Endothelial cell of umbilical vein (primary cell): ENCODE data around the gene CPNE2. TPM values are rescaled to one million over a fixed set of nuclear protein-coding genes. Genes with fewer than 3 reads are reported as not detected.

Experiments
- BruUV-seq: library from RNA; stranded (reverse); fragments of 400-500 nt; replicated peaks from 2 replicates; lab custom pipeline; 2021; lab: Mats Ljungman, UMichigan
- CTCF ChIA-PET: fragments of 300-600, 350-600 bp; sonication (Branson Sonifier 250); formaldehyde crosslinking; loops from one replicate; lab custom pipeline; 2021; ENCODE audit warnings: antibody characterized with exemption, inconsistent platforms; lab: Charles Lee
- POLR2A ChIA-PET: fragments of 300-600, 350-600 bp; sonication (Branson Sonifier 250); formaldehyde crosslinking; loops from one replicate; lab custom pipeline; 2021; ENCODE audit warnings: antibody characterized with exemption, inconsistent platforms; lab: Charles Lee
- DNase-seq: peaks from one replicate; pipeline ENCODE4 v3.0.0-alpha.2; 2011; ENCODE audit warnings: low read depth, low spot score
- FAIRE-seq: peaks from 2 replicates; lab custom pipeline; 2011; peaks lifted over from hg19 to GRCh38; lab: Jason Lieb, UNC
- H2AFZ ChIP-seq: 2 replicates; pipeline ENCODE4 v1.6.0; 2012; ENCODE audit warnings: low read depth, low read length, control low read depth, inconsistent platforms
- H3K27ac ChIP-seq: 2 replicates; pipeline ENCODE4 v1.5.1; 2011; ENCODE audit warnings: low read depth, mild to moderate bottlenecking, control low read depth, low read length, moderate library complexity; ENCODE audit not compliant: insufficient read depth
- H3K27me3 ChIP-seq, 2 experiments: 2 replicates each; pipeline versions ENCODE4 v1.6.0 to v1.6.1; 2011; ENCODE audit warnings: low read length in 2 of 2, mixed read lengths in 1 of 2; ENCODE audit not compliant: control insufficient read depth in 2 of 2, insufficient read depth in 2 of 2
- H3K36me3 ChIP-seq, 2 experiments: 2 replicates in 1 of 2; 3 replicates in 1 of 2; pipeline ENCODE4 v1.5.1; 2011; ENCODE audit warnings: low read length in 2 of 2, mild to moderate bottlenecking in 1 of 2, moderate library complexity in 1 of 2; ENCODE audit not compliant: control insufficient read depth in 2 of 2, insufficient read depth in 2 of 2; ENCODE audit errors: extremely low read depth in 1 of 2
- H3K4me1 ChIP-seq: 3 replicates; pipeline ENCODE4 v1.5.1; 2011; ENCODE audit warnings: mild to moderate bottlenecking, low read length; ENCODE audit not compliant: control insufficient read depth, insufficient read depth; ENCODE audit errors: extremely low read depth
- H3K4me2 ChIP-seq: 2 replicates; pipeline ENCODE4 v1.6.1; 2011; ENCODE audit warnings: low read length, control low read depth, mixed read lengths; ENCODE audit not compliant: insufficient read depth
- H3K4me3 ChIP-seq, 3 experiments: fragments of 200-600 bp in 1 of 3; sonication (generic), shearing (Covaris generic) in 1 of 3; replicated peaks in 1 of 3; 2 replicates each; pipeline ENCODE4 v1.5.1; 2011 to 2016; ENCODE audit warnings: control low read depth in 3 of 3, low read length in 3 of 3, mild to moderate bottlenecking in 2 of 3, inconsistent platforms in 1 of 3, low read depth in 1 of 3, moderate library complexity in 1 of 3; ENCODE audit not compliant: insufficient read depth in 1 of 3
- H3K79me2 ChIP-seq: 2 replicates; pipeline ENCODE4 v1.6.0; 2012; ENCODE audit warnings: low read length, inconsistent platforms; ENCODE audit not compliant: control insufficient read depth, insufficient read depth
- H3K9ac ChIP-seq: replicated peaks from 2 replicates; pipeline ENCODE3; 2011; ENCODE audit warnings: low read length, control low read depth; ENCODE audit not compliant: insufficient read depth; ENCODE audit errors: extremely low read depth
- H3K9me1 ChIP-seq: replicated peaks from 3 replicates; pipeline ENCODE4 v1.6.0; 2011; ENCODE audit warnings: mild to moderate bottlenecking, low read length; ENCODE audit not compliant: control insufficient read depth, insufficient read depth; ENCODE audit errors: extremely low read depth
- H3K9me3 ChIP-seq: replicated peaks from 2 replicates; pipeline ENCODE4 v1.5.1; 2012; ENCODE audit warnings: low read length, inconsistent platforms; ENCODE audit not compliant: control insufficient read depth, insufficient read depth
- H4K20me1 ChIP-seq: replicated peaks from 2 replicates; pipeline ENCODE3; 2011; ENCODE audit warnings: mild to moderate bottlenecking, low read length; ENCODE audit not compliant: control insufficient read depth, insufficient read depth; ENCODE audit errors: extremely low read depth
- EZH2 ChIP-seq: IDR thresholded peaks from 2 replicates; pipeline ENCODE4 v1.6.1; 2012; ENCODE audit warnings: borderline replicate concordance, low read depth, mild to moderate bottlenecking, moderate library complexity, low read length, inconsistent platforms; ENCODE audit not compliant: severe bottlenecking
- FOS ChIP-seq: IDR thresholded peaks from 2 replicates; pipeline ENCODE4 v1.6.1; 2011; ENCODE audit warnings: mild to moderate bottlenecking, low read length, moderate library complexity, borderline replicate concordance; ENCODE audit not compliant: insufficient read depth
- GATA2 ChIP-seq: IDR thresholded peaks from 2 replicates; pipeline ENCODE4 v1.7.0; 2011; ENCODE audit warnings: low read depth, mild to moderate bottlenecking, moderate library complexity, mixed read lengths, low read length; ENCODE audit not compliant: insufficient read length, insufficient read depth
- JUN ChIP-seq: IDR thresholded peaks from 2 replicates; pipeline ENCODE4 v1.6.1; 2011; ENCODE audit warnings: borderline replicate concordance, low read depth; ENCODE audit not compliant: insufficient read length, insufficient read depth
- MYC ChIP-seq: IDR thresholded peaks from one replicate; pipeline ENCODE4 v1.6.1; 2011; ENCODE audit warnings: mild to moderate bottlenecking, low read depth, low read length
- POLR2A ChIP-seq: IDR thresholded peaks from 2 replicates; pipeline ENCODE4 v1.6.1; 2012; ENCODE audit warnings: low read depth, mild to moderate bottlenecking, control low read depth, low read length
- POLR2AphosphoS5 ChIP-seq: IDR thresholded peaks from 2 replicates; pipeline ENCODE4 v1.6.1; 2012; ENCODE audit warnings: low read depth, mild to moderate bottlenecking, control low read depth, low read length, moderate library complexity; ENCODE audit not compliant: insufficient read depth
- dilution Hi-C: fragments of 300-500 bp; cut with MboI; formaldehyde crosslinking; loops from one replicate; pipeline ENCODE4 v1.15.0; 2019; ENCODE audit warnings: low sequenced_read_pairs; ENCODE audit not compliant: extremely low pct_ligation_motif_present
- intact Hi-C: fragments of 100-400 bp; cut with micrococcal nuclease; formaldehyde crosslinking; loops from one replicate; pipeline ENCODE4 v1.10.0; 2022
- polyA plus RNA-seq, 4 experiments: library from polyadenylated mRNA; depleted of rRNA in 3 of 4; stranded (reverse) in 3 of 4; unstranded in 1 of 4; fragments of >200 nt; gene quantifications; 2 replicates each; pipeline versions ENCODE4 v1.2.1 to v1.2.3, GENCODE V29; 2011 to 2012; ENCODE audit warnings: missing spikeins in 1 of 4
- total RNA-seq: library from RNA; stranded (reverse); gene quantifications from 2 replicates; pipeline ENCODE4 v1.2.3, GENCODE V29; 2021
- TF ChIP-seq, protein P1 (sequence below): IDR thresholded peaks from 2 replicates; pipeline ENCODE4 v1.6.1; 2011; ENCODE audit not compliant: insufficient read depth, insufficient read length
- TF ChIP-seq, protein P2 (sequence below), 2 donors: IDR thresholded peaks; 1 replicate in 1 of 2; 2 replicates in 1 of 2; pipeline ENCODE4 v1.5.1; 2011; ENCODE audit warnings: low read length in 2 of 2, mild to moderate bottlenecking in 2 of 2, moderate library complexity in 2 of 2, control low read depth in 1 of 2, inconsistent platforms in 1 of 2, low read depth in 1 of 2; ENCODE audit not compliant: insufficient read depth in 1 of 2; ENCODE audit errors: extremely low read depth in 1 of 2

The CPNE2 gene
- total and polyA plus RNA-seq, 2 donors (not counting 3 experiments of a cell fraction or from before 2014, with no cell fraction given): 91.9 to 187 TPM

DNA sequence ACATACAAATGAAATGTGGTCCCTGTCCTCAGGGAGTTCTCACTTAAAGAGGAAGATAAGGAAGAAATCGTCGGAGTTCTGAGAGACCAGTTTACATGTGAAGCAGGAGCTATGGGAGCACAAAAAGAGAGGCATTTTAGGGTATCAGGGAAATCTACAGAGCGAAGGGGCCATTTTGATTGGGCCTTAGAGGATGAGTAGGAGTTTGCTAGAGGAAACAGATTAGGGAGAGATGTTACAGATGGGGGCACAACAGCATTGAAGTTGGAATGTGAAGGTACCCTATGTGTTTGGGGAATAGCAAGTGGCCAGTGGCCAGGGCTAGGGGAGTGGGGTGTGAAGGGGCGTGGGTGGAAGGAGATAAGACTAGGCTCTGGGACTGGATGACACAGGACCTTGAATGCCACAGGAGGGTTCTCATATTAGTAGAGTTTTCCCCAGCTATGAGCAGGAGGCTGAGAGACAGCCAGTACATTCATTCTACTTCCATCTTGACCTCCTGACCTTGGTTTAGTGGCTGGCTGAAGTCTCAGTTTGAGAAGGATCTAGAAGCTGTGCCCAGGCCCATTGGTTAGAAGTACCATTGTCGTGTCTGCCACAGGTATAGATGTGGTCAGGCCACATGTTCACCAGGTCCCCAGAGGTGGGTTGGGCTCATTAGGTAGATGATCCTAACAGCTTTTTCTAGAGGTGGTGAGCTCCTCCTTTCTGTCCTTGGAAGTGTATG is 34.8 kb downstream of the CPNE2 start:
- Histone ChIP-seq H3K9me1 (no peaks in the 10 kb centered on the region), H3K79me2 (no peaks in the 10 kb centered on the region), H3K36me3 (peaks cover 0 to 12% of the 10 kb centered on the region in 2 experiments), H3K9me3 (no peaks in the 10 kb centered on the region), H3K27ac (no peak overlapping the region), H3K9ac (no peak overlapping the region), H3K4me3 (no peak overlapping the region), H4K20me1 (no peaks in the 10 kb centered on the region), H3K4me2 (no peak overlapping the region), H3K4me1 (no peaks in the 10 kb centered on the region), H3K27me3 (no peaks in the 10 kb centered on the region), H2AFZ (no peak overlapping the region)
- DNase-seq: no peak
- dilution Hi-C loops (no loop called here), intact Hi-C loops (no loop called here)
- TF ChIP-seq, protein P1, sequence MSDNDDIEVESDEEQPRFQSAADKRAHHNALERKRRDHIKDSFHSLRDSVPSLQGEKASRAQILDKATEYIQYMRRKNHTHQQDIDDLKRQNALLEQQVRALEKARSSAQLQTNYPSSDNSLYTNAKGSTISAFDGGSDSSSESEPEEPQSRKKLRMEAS: no peak
- TF ChIP-seq MYC (no peak), FOS (no peak), JUN (no peak), EZH2 (no peak), GATA2 (no peak), POLR2AphosphoS5 (no peak), POLR2A (no peak)
- TF ChIP-seq, protein P2, sequence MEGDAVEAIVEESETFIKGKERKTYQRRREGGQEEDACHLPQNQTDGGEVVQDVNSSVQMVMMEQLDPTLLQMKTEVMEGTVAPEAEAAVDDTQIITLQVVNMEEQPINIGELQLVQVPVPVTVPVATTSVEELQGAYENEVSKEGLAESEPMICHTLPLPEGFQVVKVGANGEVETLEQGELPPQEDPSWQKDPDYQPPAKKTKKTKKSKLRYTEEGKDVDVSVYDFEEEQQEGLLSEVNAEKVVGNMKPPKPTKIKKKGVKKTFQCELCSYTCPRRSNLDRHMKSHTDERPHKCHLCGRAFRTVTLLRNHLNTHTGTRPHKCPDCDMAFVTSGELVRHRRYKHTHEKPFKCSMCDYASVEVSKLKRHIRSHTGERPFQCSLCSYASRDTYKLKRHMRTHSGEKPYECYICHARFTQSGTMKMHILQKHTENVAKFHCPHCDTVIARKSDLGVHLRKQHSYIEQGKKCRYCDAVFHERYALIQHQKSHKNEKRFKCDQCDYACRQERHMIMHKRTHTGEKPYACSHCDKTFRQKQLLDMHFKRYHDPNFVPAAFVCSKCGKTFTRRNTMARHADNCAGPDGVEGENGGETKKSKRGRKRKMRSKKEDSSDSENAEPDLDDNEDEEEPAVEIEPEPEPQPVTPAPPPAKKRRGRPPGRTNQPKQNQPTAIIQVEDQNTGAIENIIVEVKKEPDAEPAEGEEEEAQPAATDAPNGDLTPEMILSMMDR (IDR thresholded peaks at IDR 0.05; ENCODE audit: extremely low read depth in 1 of 2, insufficient read depth in 1 of 2, low read depth in 1 of 2, low read length in 2 of 2): no peak
- ChIA-PET POLR2A (no interaction called here), CTCF (interaction anchor here (1.1 to 1.5 kb wide), 3 partner anchors 12 to 24 kb away, joined by 3 read pairs; no protein-coding TSS in a partner anchor)
- FAIRE-seq: no peak
- no TSS peak for BruUV-seq
